Ovary (tissue), 3 donors: ENCODE results near the gene CNTNAP5.

Experiments used
- CTCF ChIP-seq, 3 donors: fragments of 450-650 bp in 2 of 3; fragments of 200-600 bp in 1 of 3; IDR thresholded peaks; one replicate each; pipeline versions ENCODE4 v1.5.1 to v1.8.0; 2016 to 2022; ENCODE audit warnings: antibody characterized with exemption in 3 of 3, mild to moderate bottlenecking in 1 of 3
- POLR2A ChIP-seq: fragments of 450-650 bp; IDR thresholded peaks from one replicate; pipeline ENCODE4 v1.6.1; 2017; ENCODE audit warnings: antibody characterized with exemption, mild to moderate bottlenecking, moderate library complexity
- donor health status: DM: no; HTN: no; CAD: no.

GRCh38 chr2:124333784-124334183 lies 308.7 kb downstream of the CNTNAP5 start:
- TF ChIP-seq CTCF (IDR thresholded peaks at IDR 0.05) (no peak), POLR2A (no peak)
